H54 (cell line): ENCODE data around the gene RALGPS1.

Experiments used
- DNase-seq: peaks from one replicate; pipeline ENCODE4 v3.0.0; 2011; ENCODE audit warnings: low spot score, mixed read lengths; ENCODE audit not compliant: insufficient read length
- FAIRE-seq: peaks from 3 replicates; lab custom pipeline; 2011; peaks lifted over from hg19 to GRCh38; lab: Jason Lieb, UNC
- POLR2A ChIP-seq: IDR thresholded peaks from 2 replicates; pipeline ENCODE4 v1.6.1; 2011; ENCODE audit warnings: low read depth, mild to moderate bottlenecking, low read length

The RALGPS1 gene

DNA sequence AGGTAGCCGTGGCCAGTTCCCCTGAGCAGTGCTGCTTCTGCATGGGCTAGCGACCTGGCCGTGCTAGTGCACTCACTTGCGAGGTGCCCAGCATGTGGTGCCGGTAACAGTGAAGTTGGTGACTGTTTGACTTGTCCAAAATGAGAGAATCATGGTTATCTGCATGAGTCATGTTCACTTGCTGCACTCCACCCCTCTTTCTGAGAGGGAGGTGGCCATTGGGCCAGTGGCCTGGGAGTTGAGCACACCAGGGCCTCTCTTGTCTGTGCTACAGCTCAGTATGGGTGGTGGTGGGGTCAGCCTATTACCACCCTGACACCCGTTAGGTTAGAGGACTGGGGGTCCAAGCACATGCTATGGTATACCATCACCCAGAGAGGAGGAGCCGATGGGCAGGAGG lies 294.6 kb downstream of the RALGPS1 start:
- TF ChIP-seq POLR2A = no peak
- FAIRE-seq = peak; percentile 84
- peak; percentile 94 for DNase-seq

DNA sequence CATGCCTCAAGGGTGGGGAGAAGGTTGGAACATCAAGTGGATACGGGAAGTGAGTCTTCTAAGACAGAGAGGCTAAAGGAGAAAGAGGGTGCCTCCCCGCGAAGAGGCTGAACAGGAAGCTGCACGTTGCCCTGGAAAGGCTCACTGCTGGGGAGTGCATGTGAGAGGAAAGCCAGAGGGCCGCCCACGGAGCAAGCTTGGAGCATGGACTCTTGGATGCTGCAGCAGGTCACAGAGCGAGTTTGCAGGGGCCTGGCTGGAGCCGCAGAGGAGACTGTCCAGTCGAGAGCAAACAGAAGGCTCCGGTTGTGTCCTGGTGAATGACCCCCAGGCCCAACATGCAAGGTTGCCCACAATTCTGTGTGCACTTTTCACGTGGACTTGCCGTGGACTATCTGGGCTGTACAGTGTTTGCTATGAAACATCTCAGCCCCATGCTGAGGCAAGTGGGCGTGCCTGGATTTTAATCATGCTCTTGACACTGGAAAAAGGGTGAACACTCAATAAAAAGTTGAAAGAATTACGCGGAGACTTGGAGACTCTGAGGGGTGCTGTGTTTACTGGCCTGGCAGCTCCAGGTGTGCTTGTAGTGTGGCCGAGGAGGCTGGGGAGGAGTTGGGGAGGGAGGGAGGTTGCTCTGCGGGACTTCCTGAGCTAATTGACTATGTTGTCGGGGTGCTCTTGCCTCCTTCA lies 295.5 kb downstream of the RALGPS1 start:
- TF ChIP-seq POLR2A = no peak
- no peak for DNase-seq
- FAIRE-seq = no peak

DNA sequence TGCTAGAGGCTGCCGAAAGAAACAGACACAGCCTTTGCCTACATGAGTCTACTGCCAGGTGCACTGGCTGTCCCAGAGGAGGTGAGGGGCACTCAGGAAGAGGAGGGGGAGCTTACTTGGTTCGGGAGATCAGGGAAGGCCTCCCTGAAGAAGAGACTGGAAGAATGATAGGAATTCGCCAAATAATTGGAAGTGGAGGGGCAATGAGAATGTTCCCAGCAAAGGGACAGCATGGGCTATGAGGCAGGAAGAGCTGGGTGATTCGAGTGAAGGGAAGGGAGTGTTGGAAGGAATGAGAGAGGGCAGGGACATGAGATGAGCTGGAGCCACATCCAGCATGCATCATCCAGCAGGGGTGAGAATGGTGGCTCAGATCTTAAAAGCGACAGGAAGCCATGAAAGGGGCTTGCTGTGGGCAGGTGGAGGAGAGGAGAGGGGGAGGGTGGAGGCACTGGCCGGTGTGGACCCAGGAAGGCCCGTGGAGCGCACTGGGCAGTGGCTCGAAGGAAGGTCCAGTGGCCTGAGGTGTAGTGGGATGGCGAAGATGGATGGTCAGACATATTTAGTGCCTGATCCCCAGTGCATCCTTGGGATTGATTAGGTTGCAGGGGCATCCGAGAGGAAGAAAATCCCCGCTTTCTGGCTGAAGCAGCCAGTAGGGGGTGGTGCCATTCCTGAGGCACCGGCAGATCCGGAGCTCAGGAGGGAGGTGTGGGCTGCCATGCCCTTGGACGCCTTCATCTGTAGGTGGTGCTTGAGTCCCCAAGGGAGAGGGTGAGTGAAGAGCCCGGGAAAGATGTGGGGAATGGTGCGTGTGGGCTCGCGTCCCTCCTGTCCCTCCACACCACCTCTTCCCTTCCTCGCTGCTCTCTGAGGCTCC lies 296.5 kb downstream of the RALGPS1 start:
- FAIRE-seq (no peak), DNase-seq (no peak)
- no peak for TF ChIP-seq POLR2A

DNA sequence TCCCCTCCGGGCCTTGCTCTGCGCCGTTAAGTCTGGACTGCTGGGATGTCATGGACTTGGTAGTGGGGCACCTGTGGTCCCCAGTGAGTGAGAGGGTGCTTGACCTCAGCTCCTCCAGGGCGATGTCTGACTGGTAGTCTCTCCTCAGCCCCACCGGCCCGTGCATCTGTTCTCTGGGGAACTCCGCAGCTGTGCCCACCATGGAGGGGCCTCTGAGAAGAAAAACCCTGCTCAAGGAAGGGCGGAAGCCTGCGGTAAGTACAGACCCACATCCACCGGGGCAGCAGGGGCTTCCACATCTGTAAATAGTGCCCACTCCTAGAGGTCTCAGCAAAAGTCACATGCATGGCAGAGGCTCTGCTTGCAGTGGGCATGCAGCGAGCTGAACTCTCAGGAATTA lies 297.4 kb downstream of the RALGPS1 start:
- no peak for DNase-seq
- TF ChIP-seq POLR2A = no peak
- FAIRE-seq = no peak

DNA sequence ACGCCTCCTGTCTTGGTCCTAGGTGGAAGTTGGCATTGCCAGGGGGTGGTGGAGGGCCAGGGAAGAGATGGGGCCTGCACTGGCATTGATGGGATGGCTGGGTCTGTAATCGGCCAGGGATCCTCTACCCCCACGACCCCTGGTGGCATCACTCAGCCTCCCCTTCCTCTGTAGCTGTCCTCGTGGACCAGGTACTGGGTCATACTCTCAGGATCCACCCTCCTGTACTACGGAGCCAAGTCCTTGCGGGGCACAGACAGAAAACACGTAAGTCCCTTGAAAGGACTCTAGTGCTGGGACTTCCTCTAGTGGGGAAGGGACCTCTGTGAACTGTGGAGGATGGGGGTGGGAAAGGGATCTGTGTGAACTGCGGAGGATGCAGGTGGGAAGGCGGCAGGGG lies 297.9 kb downstream of the RALGPS1 start:
- no peak for TF ChIP-seq POLR2A
- DNase-seq (no peak), FAIRE-seq (no peak)

DNA sequence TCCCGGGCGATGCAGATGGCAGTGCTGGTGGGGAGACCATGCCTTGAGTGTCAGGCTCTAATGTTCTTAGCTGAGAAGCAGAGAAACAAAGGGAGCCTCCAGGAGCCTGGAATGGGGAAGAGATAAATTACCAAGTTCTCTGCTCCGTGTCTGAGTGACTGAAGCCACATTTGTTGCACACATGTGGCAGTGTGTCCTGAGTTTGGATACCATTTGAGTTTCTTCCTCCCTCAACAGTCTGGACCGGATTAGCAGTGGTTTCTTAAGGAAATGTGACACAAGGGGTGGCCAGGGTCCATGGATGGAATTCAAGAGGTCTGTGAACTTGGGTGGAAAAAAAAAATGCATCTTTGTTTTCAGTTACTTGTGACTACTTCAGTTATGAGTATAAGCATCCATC lies 299.3 kb downstream of the RALGPS1 start:
- DNase-seq (no peak), FAIRE-seq (no peak)
- TF ChIP-seq POLR2A = no peak

DNA sequence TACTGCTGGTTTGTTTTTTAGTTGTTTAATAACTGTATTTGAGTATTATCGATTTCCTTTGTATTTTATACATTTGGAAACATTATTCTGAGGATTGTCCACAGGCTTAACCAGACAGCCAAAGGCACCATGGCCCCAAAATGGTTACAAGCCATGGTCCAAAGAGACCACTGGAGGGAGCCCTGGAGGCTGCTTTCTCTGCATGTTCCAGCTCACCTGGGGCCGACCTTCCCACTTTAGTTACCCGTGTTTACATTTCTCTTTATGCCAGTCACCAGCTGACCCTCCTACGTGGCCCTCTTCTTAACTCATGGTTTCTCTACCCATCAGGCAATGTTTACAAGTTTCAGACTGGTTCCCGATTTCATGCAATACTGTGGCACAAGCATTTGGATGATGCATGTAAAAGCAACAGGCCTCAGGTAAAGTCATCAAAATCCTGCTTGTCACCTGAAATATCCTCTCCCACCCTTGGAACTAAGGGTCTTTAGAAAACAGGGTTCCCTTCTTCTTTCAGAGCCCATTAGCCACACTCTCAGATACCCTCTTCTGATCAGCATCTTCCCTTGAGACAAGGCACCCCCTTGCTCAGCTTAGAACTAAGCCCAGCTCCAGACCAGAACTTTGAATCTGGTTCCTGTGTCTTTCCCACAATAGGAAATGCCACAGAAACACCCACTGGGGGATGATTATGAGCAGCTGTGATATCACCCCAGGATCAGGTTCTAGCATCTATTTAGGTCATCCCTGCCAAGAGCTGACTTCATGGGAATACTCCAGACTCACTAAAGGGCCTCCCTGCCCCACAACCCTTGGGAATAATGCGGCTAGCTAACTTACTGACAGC lies 300.1 kb downstream of the RALGPS1 start:
- DNase-seq (peak; percentile 85), FAIRE-seq (peak; percentile 77)
- no peak for TF ChIP-seq POLR2A

DNA sequence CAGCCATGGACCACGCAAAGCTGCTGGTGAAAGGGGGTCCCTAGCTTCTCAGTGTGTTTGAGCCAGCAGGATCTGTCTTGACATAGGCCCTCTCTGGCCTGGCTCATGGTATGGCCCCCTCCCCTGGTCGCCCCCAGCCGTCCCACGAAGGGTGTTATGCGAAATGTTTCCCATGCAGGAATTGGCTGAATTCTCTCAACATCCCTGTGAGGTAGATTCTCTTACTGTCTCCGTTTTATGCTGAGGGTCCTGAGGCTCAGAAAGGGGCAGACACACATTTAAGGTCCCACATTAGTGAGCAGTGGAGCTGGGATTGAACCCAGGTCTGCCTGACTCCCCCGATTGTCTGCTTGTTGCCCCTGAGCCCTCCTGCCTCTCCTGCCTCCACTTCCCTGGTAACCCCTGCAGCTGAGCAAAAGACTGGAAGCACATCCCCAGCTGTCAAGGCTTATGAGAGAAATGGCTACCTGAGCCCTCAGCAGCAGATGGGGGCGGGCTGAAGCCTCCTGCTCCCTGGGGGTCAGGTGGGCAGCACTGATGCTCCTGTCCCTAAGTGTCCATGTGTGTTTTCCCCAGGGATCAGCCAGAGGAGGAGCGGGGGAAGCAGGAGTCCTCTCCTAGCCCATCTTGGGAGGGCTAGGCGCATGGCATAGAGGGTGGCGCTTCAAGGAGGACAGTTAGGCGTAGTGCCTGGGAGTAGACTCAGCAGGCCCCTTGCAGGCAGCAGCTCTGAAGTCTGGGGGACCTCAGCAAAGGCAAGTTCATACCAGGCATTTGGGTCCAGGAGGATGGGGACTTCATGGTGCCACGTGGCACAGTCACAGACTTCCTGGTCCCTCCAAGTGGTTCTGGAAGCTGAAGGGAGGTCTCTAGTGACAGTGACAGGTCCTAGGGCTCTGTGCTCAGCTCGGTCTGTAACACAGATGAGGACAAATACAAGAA lies 301.0 kb downstream of the RALGPS1 start:
- DNase-seq (no peak), FAIRE-seq (no peak)
- no peak for TF ChIP-seq POLR2A

DNA sequence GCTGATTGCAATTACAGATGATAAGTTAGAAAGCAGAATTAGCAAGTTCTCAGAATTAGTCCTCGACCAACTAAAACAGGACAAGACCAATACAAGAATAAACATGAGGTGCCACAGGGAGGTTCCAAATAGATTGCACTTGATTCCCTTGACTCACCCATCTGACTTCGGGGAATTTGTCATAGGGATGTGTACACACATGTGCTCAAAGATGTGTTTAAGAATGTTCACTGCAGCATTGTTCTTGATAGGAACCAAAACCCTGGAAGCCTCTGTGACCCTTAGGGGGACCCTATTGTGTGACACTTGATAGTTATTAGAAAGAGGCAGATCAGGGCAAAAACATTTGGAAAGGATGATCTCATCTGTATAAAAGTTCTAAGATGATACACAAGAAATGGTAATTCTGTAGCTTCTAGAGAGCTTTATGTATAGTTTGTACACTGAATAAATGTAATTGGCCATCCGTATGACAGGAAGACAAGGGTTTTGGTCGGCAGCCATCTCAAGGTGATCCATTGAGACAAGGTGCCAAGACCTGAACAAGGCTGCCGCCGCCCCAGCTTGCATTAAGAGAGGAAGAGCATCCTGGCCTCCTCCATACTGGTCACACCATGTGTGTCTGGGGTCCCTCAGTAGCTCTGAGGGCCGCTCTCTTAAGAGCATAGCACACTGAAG lies 301.8 kb downstream of the RALGPS1 start:
- DNase-seq = no peak
- TF ChIP-seq POLR2A = no peak
- FAIRE-seq = no peak

DNA sequence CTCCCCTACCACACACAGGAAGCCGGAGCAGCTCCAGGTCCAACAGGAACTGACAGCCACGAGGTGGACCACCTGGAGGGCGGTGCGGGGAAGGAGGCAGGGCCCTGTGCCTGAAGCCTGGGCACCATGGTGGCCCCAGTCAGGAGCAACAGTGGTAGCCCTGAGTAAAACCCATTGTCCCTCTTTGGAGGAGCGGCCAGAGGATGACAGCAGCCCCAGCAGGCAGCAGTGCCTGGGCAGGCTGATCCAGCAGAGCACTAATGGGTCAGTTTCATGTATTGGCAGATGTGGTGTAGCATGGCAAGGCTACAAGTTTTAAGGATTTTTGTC lies 302.3 kb downstream of the RALGPS1 start:
- DNase-seq (no peak), FAIRE-seq (no peak)
- TF ChIP-seq POLR2A = no peak

DNA sequence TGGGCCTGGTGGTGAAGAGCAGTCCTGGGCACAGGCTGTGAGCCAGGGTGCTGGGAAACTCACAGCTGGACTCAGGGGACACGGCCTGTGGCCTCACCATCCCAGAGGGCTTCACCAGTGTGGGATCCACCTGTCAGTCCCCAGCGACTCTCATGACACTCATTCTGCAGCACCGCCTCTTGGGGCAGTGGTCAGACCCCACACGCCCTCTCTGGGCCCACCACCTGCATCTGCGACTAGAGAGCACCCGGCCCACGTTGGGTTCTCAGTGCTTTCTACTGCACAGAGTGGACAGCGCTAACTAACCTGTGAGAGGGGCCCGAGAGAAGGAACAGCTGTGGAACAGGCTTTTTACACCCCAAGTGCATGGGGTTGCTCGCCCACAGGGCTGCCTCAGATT lies 304.2 kb downstream of the RALGPS1 start:
- FAIRE-seq (no peak), DNase-seq (no peak)
- no peak for TF ChIP-seq POLR2A

DNA sequence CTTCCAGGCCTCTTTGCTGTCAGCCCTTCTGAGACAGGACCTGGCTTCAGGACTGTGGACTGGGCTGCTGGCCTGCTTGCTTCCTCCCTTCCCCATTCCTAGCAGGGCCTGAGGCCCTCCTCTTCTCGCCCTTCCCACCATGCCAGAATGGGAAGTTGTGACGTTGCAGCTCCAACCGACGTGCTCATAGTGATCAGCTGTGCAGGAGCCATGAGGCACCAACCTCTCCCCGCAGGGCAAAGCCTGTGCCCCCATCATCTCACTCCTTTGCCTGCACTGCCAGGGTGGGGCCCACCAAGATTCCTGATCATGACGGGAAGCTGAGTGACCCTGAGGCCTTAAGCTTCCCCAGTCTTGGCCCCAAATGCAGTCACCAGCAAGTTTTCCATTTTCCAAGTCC lies 304.9 kb downstream of the RALGPS1 start:
- DNase-seq (no peak), FAIRE-seq (no peak)
- TF ChIP-seq POLR2A = no peak
